Measurements from ENCODE around the gene CAMK1D. TPM values are rescaled to one million over a fixed set of nuclear protein-coding genes. Genes with fewer than 3 reads are reported as not detected.

The CAMK1D gene
- total and polyA plus RNA-seq, 2 of the 8 experiments (the other 6 are each of a cell fraction or from before 2014, with no cell fraction given), result 3.5 to 10.6 TPM

GRCh38 chr10:12872577-12872976 lies 523.2 kb downstream of the CAMK1D start (continued):
- TF ChIP-seq, protein P1, sequence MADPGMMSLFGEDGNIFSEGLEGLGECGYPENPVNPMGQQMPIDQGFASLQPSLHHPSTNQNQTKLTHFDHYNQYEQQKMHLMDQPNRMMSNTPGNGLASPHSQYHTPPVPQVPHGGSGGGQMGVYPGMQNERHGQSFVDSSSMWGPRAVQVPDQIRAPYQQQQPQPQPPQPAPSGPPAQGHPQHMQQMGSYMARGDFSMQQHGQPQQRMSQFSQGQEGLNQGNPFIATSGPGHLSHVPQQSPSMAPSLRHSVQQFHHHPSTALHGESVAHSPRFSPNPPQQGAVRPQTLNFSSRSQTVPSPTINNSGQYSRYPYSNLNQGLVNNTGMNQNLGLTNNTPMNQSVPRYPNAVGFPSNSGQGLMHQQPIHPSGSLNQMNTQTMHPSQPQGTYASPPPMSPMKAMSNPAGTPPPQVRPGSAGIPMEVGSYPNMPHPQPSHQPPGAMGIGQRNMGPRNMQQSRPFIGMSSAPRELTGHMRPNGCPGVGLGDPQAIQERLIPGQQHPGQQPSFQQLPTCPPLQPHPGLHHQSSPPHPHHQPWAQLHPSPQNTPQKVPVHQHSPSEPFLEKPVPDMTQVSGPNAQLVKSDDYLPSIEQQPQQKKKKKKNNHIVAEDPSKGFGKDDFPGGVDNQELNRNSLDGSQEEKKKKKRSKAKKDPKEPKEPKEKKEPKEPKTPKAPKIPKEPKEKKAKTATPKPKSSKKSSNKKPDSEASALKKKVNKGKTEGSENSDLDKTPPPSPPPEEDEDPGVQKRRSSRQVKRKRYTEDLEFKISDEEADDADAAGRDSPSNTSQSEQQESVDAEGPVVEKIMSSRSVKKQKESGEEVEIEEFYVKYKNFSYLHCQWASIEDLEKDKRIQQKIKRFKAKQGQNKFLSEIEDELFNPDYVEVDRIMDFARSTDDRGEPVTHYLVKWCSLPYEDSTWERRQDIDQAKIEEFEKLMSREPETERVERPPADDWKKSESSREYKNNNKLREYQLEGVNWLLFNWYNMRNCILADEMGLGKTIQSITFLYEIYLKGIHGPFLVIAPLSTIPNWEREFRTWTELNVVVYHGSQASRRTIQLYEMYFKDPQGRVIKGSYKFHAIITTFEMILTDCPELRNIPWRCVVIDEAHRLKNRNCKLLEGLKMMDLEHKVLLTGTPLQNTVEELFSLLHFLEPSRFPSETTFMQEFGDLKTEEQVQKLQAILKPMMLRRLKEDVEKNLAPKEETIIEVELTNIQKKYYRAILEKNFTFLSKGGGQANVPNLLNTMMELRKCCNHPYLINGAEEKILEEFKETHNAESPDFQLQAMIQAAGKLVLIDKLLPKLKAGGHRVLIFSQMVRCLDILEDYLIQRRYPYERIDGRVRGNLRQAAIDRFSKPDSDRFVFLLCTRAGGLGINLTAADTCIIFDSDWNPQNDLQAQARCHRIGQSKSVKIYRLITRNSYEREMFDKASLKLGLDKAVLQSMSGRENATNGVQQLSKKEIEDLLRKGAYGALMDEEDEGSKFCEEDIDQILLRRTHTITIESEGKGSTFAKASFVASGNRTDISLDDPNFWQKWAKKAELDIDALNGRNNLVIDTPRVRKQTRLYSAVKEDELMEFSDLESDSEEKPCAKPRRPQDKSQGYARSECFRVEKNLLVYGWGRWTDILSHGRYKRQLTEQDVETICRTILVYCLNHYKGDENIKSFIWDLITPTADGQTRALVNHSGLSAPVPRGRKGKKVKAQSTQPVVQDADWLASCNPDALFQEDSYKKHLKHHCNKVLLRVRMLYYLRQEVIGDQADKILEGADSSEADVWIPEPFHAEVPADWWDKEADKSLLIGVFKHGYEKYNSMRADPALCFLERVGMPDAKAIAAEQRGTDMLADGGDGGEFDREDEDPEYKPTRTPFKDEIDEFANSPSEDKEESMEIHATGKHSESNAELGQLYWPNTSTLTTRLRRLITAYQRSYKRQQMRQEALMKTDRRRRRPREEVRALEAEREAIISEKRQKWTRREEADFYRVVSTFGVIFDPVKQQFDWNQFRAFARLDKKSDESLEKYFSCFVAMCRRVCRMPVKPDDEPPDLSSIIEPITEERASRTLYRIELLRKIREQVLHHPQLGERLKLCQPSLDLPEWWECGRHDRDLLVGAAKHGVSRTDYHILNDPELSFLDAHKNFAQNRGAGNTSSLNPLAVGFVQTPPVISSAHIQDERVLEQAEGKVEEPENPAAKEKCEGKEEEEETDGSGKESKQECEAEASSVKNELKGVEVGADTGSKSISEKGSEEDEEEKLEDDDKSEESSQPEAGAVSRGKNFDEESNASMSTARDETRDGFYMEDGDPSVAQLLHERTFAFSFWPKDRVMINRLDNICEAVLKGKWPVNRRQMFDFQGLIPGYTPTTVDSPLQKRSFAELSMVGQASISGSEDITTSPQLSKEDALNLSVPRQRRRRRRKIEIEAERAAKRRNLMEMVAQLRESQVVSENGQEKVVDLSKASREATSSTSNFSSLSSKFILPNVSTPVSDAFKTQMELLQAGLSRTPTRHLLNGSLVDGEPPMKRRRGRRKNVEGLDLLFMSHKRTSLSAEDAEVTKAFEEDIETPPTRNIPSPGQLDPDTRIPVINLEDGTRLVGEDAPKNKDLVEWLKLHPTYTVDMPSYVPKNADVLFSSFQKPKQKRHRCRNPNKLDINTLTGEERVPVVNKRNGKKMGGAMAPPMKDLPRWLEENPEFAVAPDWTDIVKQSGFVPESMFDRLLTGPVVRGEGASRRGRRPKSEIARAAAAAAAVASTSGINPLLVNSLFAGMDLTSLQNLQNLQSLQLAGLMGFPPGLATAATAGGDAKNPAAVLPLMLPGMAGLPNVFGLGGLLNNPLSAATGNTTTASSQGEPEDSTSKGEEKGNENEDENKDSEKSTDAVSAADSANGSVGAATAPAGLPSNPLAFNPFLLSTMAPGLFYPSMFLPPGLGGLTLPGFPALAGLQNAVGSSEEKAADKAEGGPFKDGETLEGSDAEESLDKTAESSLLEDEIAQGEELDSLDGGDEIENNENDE (IDR thresholded peaks at IDR 0.05; ENCODE audit: insufficient replicate concordance, low read length), result no peak
- TF ChIP-seq PHF8 (conservative IDR thresholded peaks at IDR 0.05; ENCODE audit: low read depth, low read length) (no peak), RXRA (IDR thresholded peaks at IDR 0.05; ENCODE audit: insufficient read depth, low read depth, low read length) (no peak), BRCA1 (IDR thresholded peaks at IDR 0.05; ENCODE audit: low read depth, low read length) (no peak), CBX5 (IDR thresholded peaks at IDR 0.05; ENCODE audit: low read depth, low read length) (no peak), SP4 (IDR thresholded peaks at IDR 0.05; ENCODE audit: low read length) (no peak), HDAC6 (IDR thresholded peaks at IDR 0.05; ENCODE audit: low read depth, low read length) (no peak), TBP (IDR thresholded peaks at IDR 0.05; ENCODE audit: low read depth, low read length) (no peak), POU5F1 (IDR thresholded peaks at IDR 0.05; ENCODE audit: low read depth, low read length) (no peak)

All from H1 (cell line).